ENCODE results near the gene PEX1. TPM values are rescaled to one million over a fixed set of nuclear protein-coding genes. Genes with fewer than 3 reads are reported as not detected.
A peak's percentile ranks its signal among the peaks of the same experiment; 100 is the strongest.

The PEX1 gene
- total and polyA plus RNA-seq, 2 of the 13 experiments (the other 11 are each of a cell fraction or from before 2014, with no cell fraction given), result 16.6 to 22.4 TPM

DNA sequence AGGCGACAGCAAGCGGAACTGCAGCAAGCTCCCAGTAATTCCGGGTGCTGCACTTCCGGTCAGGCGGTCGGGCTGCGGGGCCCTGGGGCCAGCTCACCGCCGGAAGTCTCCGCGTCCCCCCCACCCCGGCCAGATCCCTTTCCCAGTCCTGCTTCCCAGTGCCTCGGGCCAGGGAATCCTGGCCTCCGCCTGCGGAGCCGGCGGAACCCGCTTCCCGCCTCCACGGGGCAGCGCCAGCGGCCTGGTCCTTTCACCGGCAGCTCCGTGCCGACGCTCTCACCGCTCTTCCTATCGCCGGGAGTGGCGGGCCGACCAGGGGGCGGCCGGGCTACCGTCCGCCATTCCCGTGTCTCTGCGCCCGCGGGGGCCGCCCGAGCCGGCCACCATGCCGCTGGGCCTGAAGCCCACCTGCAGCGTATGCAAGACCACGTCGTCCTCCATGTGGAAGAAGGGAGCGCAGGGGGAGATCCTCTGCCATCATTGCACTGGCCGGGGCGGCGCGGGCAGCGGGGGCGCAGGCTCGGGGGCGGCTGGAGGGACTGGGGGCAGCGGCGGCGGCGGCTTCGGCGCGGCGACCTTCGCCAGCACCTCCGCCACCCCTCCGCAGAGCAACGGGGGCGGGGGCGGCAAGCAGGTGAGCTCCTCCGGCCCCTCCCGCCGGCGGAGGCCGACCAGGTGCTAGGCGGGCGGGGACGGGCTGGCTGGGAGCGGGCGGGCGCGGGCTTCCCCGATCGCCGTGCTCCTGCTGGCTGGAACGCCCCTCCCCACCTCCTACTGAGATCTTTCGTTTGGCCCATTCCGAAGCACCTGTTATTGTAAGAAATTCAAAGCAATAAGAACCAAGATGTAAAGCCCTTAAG is 80.7 kb downstream of the PEX1 start, which contains the start of gene GATAD1 (continued):
- TF ChIP-seq ZNF839 (CRISPR knock-in tag; IDR thresholded peaks at IDR 0.05; ENCODE audit: borderline replicate concordance) (0 out of 2 replicates have a peak, but pooled peaks have one; percentile 28), MIER3 (CRISPR knock-in tag; IDR thresholded peaks at IDR 0.05; ENCODE audit: borderline replicate concordance) (peak; percentile 23; the same call in 1 of the 2 replicates), NFRKB (IDR thresholded peaks at IDR 0.05) (no peak), SP1 (IDR thresholded peaks at IDR 0.05) (no peak), SP1 (CRISPR knock-in tag; IDR thresholded peaks at IDR 0.05) (peak; percentile 38; the same call in 1 of the 2 replicates), ZNF260 (CRISPR knock-in tag; IDR thresholded peaks at IDR 0.05; ENCODE audit: borderline replicate concordance, low read depth) (no peak), ZNF431 (CRISPR knock-in tag; IDR thresholded peaks at IDR 0.05; ENCODE audit: borderline replicate concordance, low read depth) (no peak), POLR2A (IDR thresholded peaks at IDR 0.05; ENCODE audit: insufficient read depth in 1 of 2, low read depth in 2 of 2, low read length in 2 of 2) (peak; percentile 87 to 91), FOXA1 (IDR thresholded peaks at IDR 0.05) (no peak), FOXA1 (CRISPR knock-in tag; IDR thresholded peaks at IDR 0.05) (no peak), PHF21A (CRISPR knock-in tag; IDR thresholded peaks at IDR 0.05) (peak; percentile 81), ZNF614 (CRISPR knock-in tag; IDR thresholded peaks at IDR 0.05; ENCODE audit: borderline replicate concordance) (peak; percentile 54; the same call in 1 of the 2 replicates), ATF7-NPFF (CRISPR knock-in tag; IDR thresholded peaks at IDR 0.05; ENCODE audit: low read depth) (peak; percentile 85), STAT5B (CRISPR knock-in tag; IDR thresholded peaks at IDR 0.05) (no peak), FOXO1 (CRISPR knock-in tag; IDR thresholded peaks at IDR 0.05) (peak; percentile 50), CCDC6 (CRISPR knock-in tag; IDR thresholded peaks at IDR 0.05) (0 out of 2 replicates have a peak, but pooled peaks have one; percentile 28)
- TF ChIP-seq, protein P1, sequence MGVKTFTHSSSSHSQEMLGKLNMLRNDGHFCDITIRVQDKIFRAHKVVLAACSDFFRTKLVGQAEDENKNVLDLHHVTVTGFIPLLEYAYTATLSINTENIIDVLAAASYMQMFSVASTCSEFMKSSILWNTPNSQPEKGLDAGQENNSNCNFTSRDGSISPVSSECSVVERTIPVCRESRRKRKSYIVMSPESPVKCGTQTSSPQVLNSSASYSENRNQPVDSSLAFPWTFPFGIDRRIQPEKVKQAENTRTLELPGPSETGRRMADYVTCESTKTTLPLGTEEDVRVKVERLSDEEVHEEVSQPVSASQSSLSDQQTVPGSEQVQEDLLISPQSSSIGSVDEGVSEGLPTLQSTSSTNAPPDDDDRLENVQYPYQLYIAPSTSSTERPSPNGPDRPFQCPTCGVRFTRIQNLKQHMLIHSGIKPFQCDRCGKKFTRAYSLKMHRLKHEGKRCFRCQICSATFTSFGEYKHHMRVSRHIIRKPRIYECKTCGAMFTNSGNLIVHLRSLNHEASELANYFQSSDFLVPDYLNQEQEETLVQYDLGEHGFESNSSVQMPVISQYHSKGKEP (CRISPR knock-in tag; IDR thresholded peaks at IDR 0.05), result 0 out of 2 replicates have a peak, but pooled peaks have one; percentile 56
- TF ChIP-seq, protein P2, sequence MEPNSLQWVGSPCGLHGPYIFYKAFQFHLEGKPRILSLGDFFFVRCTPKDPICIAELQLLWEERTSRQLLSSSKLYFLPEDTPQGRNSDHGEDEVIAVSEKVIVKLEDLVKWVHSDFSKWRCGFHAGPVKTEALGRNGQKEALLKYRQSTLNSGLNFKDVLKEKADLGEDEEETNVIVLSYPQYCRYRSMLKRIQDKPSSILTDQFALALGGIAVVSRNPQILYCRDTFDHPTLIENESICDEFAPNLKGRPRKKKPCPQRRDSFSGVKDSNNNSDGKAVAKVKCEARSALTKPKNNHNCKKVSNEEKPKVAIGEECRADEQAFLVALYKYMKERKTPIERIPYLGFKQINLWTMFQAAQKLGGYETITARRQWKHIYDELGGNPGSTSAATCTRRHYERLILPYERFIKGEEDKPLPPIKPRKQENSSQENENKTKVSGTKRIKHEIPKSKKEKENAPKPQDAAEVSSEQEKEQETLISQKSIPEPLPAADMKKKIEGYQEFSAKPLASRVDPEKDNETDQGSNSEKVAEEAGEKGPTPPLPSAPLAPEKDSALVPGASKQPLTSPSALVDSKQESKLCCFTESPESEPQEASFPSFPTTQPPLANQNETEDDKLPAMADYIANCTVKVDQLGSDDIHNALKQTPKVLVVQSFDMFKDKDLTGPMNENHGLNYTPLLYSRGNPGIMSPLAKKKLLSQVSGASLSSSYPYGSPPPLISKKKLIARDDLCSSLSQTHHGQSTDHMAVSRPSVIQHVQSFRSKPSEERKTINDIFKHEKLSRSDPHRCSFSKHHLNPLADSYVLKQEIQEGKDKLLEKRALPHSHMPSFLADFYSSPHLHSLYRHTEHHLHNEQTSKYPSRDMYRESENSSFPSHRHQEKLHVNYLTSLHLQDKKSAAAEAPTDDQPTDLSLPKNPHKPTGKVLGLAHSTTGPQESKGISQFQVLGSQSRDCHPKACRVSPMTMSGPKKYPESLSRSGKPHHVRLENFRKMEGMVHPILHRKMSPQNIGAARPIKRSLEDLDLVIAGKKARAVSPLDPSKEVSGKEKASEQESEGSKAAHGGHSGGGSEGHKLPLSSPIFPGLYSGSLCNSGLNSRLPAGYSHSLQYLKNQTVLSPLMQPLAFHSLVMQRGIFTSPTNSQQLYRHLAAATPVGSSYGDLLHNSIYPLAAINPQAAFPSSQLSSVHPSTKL (CRISPR knock-in tag; IDR thresholded peaks at IDR 0.05), result peak; percentile 74
- TF ChIP-seq, protein P3, sequence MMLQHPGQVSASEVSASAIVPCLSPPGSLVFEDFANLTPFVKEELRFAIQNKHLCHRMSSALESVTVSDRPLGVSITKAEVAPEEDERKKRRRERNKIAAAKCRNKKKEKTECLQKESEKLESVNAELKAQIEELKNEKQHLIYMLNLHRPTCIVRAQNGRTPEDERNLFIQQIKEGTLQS (CRISPR knock-in tag; IDR thresholded peaks at IDR 0.05), result peak; percentile 14; the same call in 1 of the 2 replicates
- TF ChIP-seq, protein P4, sequence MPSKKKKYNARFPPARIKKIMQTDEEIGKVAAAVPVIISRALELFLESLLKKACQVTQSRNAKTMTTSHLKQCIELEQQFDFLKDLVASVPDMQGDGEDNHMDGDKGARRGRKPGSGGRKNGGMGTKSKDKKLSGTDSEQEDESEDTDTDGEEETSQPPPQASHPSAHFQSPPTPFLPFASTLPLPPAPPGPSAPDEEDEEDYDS (CRISPR knock-in tag; IDR thresholded peaks at IDR 0.05), result peak; percentile 59; the same call in 1 of the 2 replicates
